WTC11 (cell line): ENCODE results near the gene GSS. TPM values are rescaled to one million over a fixed set of nuclear protein-coding genes. Genes with fewer than 3 reads are reported as not detected.

ENCODE experiments used
- ATAC-seq: fragments of 200-7000 bp; cut with Tn5 transposase; 2 replicates; pipeline ENCODE4 v1.10.0; 2021; ENCODE audit warnings: mild to moderate bottlenecking, moderate library complexity
- CTCF ChIA-PET: fragments of 300-600 bp; sonication (Branson Sonifier 250); formaldehyde crosslinking; loops from one replicate; lab custom pipeline; 2021; ENCODE audit warnings: antibody characterized with exemption; lab: Charles Lee
- POLR2A ChIA-PET: fragments of 350-600 bp; sonication (Branson Sonifier 250); formaldehyde crosslinking; loops from one replicate; lab custom pipeline; 2021; ENCODE audit warnings: antibody characterized with exemption; lab: Charles Lee
- DNase-seq: peaks from one replicate; pipeline ENCODE4 v3.0.0; 2021; ENCODE audit warnings: low spot score
- H3K27ac Mint-ChIP-seq: 2 replicates; pipeline ENCODE4 v1.8.0; 2021; ENCODE audit warnings: mixed read lengths
- H3K27me3 Mint-ChIP-seq: 2 replicates; pipeline ENCODE4 v1.8.0; 2021; ENCODE audit warnings: low read depth, mild to moderate bottlenecking, moderate library complexity, mixed read lengths
- H3K36me3 Mint-ChIP-seq: 2 replicates; pipeline ENCODE4 v1.8.0; 2021; ENCODE audit warnings: mixed read lengths
- H3K4me1 Mint-ChIP-seq: 2 replicates; pipeline ENCODE4 v1.8.0; 2022; ENCODE audit warnings: mixed read lengths
- H3K4me3 Mint-ChIP-seq: 2 replicates; pipeline ENCODE4 v1.8.0; 2021; ENCODE audit warnings: mild to moderate bottlenecking, moderate library complexity, mixed read lengths
- H3K9me3 Mint-ChIP-seq: 2 replicates; pipeline ENCODE4 v1.8.0; 2021; ENCODE audit warnings: mixed read lengths
- CREM ChIP-seq: sonication (generic); formaldehyde crosslinking; IDR thresholded peaks from 2 replicates; pipeline ENCODE4 v1.8.1; 2022; ENCODE audit warnings: mild to moderate bottlenecking, missing genetic modification reagents, moderate library complexity
- ELF4 ChIP-seq: sonication (generic); formaldehyde crosslinking; IDR thresholded peaks from 2 replicates; pipeline ENCODE4 v1.8.1; 2022; ENCODE audit warnings: low read depth, mild to moderate bottlenecking, moderate library complexity, missing genetic modification reagents
- NFYB ChIP-seq: sonication (generic); formaldehyde crosslinking; conservative IDR thresholded peaks from 2 replicates; pipeline ENCODE4 v1.8.0; 2022; ENCODE audit warnings: low read depth, missing genetic modification reagents
- NR1H2 ChIP-seq: sonication (generic); formaldehyde crosslinking; IDR thresholded peaks from 2 replicates; pipeline ENCODE4 v1.9.0; 2021; ENCODE audit warnings: mild to moderate bottlenecking, moderate library complexity, missing genetic modification reagents
- TCF7 ChIP-seq: sonication (generic); formaldehyde crosslinking; IDR thresholded peaks from 2 replicates; pipeline ENCODE4 v1.8.0; 2022; ENCODE audit warnings: mild to moderate bottlenecking, low read depth, missing genetic modification reagents, moderate library complexity
- TEAD4 ChIP-seq: sonication (generic); formaldehyde crosslinking; IDR thresholded peaks from 2 replicates; pipeline ENCODE4 v1.8.0; 2022; ENCODE audit warnings: mild to moderate bottlenecking, missing genetic modification reagents
- ZBTB21 ChIP-seq: sonication (generic); formaldehyde crosslinking; IDR thresholded peaks from 2 replicates; pipeline ENCODE4 v1.8.1; 2023; ENCODE audit warnings: mild to moderate bottlenecking, missing genetic modification reagents, borderline replicate concordance
- ZNF138 ChIP-seq: sonication (generic); formaldehyde crosslinking; conservative IDR thresholded peaks from 2 replicates; pipeline ENCODE4 v1.8.1; 2022; ENCODE audit warnings: mild to moderate bottlenecking, moderate library complexity, missing genetic modification reagents
- ZNF317 ChIP-seq: sonication (generic); formaldehyde crosslinking; IDR thresholded peaks from 2 replicates; pipeline ENCODE4 v1.8.1; 2023; ENCODE audit warnings: low read depth, mild to moderate bottlenecking, moderate library complexity, missing genetic modification reagents, borderline replicate concordance
- total RNA-seq: library from RNA; stranded (reverse); gene quantifications from 3 replicates; pipeline ENCODE4 v1.2.3, GENCODE V29; 2021
- TF ChIP-seq, protein P1 (sequence below): fragments of 250-450 bp; sonication (Bioruptor Pico); conservative IDR thresholded peaks from 2 replicates; pipeline ENCODE4 v1.9.0; 2021; ENCODE audit warnings: mild to moderate bottlenecking
- TF ChIP-seq, protein P2 (sequence below): fragments of 250-450 bp; sonication (Bioruptor Pico); IDR thresholded peaks from 2 replicates; pipeline ENCODE4 v2.1.2; 2022; ENCODE audit warnings: mild to moderate bottlenecking, moderate library complexity
- TF ChIP-seq, protein P3 (sequence below): sonication (generic); formaldehyde crosslinking; IDR thresholded peaks from 2 replicates; pipeline ENCODE4 v1.8.0; 2023; ENCODE audit warnings: missing genetic modification reagents
- TF ChIP-seq, protein P4 (sequence below): sonication (generic); formaldehyde crosslinking; IDR thresholded peaks from 2 replicates; pipeline ENCODE4 v1.8.1; 2023; ENCODE audit warnings: mild to moderate bottlenecking, missing genetic modification reagents, moderate library complexity
- TF ChIP-seq, protein P5 (sequence below): sonication (generic); formaldehyde crosslinking; IDR thresholded peaks from 2 replicates; pipeline ENCODE4 v1.8.0; 2022; ENCODE audit warnings: mild to moderate bottlenecking, missing genetic modification reagents
- TF ChIP-seq, protein P6 (sequence below): sonication (generic); formaldehyde crosslinking; IDR thresholded peaks from 2 replicates; pipeline ENCODE4 v1.8.1; 2022; ENCODE audit warnings: missing genetic modification reagents, borderline replicate concordance
- TF ChIP-seq, protein P7 (sequence below): sonication (generic); formaldehyde crosslinking; IDR thresholded peaks from 2 replicates; pipeline ENCODE4 v1.8.1; 2023; ENCODE audit warnings: mild to moderate bottlenecking, missing genetic modification reagents

The GSS gene
- total RNA-seq, 1 experiment from 2014 or later: 47.3 TPM

DNA sequence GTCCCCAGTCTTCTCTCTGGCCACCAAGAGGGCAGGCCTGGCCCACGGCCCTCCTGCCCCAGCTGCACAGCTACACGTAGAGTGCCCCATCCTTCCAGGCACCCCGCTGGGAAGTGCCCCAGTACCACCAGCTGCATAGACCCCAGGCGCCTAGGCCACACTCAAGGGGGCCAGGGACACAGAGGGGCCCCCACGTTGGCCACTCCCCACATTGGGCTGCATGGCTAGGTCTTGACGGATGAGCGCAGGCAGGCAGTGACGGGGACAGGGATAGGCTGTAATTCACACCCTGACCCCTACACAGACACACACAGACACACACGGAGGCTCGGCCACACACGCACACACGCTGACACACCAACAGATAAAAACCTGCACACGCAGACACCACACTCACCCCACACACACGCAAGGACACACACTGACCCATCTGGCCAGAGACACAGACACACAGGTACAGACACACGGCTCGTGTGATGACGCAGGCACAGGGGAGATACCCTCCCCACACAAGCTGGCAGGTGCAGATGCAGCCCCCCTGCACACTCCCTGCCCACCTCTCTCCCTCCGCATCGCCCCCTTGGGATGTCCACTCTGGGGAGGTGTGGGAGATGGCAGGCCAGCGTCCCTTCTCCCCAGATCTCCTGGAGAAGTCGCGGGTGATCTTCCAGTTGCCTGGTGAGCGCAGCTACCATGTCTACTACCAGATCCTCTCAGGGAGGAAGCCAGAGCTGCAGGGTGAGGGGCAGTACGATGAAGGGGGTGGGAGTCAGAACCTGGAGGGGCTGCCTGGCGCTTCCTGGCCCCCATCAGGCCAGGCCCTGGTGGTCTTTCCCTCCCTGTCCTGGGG, 30.1 kb upstream of the GSS start:
- Mint-ChIP-seq H3K36me3 (no peaks in the 10 kb centered on the region), H3K9me3 (no peaks in the 10 kb centered on the region), H3K27ac (no peak overlapping the region), H3K4me3 (no peak overlapping the region), H3K4me1 (peaks cover 37% of the 10 kb centered on the region), H3K27me3 (peaks cover 50% of the 10 kb centered on the region)
- CTCF ChIA-PET: interaction anchor here (0.8 to 4.5 kb wide), 2 partner anchors 12 to 111 kb away, joined by 3 to 22 read pairs; no protein-coding TSS in a partner anchor
- POLR2A ChIA-PET: no interaction called here
- DNase-seq: no peak
- TF ChIP-seq, protein P1, sequence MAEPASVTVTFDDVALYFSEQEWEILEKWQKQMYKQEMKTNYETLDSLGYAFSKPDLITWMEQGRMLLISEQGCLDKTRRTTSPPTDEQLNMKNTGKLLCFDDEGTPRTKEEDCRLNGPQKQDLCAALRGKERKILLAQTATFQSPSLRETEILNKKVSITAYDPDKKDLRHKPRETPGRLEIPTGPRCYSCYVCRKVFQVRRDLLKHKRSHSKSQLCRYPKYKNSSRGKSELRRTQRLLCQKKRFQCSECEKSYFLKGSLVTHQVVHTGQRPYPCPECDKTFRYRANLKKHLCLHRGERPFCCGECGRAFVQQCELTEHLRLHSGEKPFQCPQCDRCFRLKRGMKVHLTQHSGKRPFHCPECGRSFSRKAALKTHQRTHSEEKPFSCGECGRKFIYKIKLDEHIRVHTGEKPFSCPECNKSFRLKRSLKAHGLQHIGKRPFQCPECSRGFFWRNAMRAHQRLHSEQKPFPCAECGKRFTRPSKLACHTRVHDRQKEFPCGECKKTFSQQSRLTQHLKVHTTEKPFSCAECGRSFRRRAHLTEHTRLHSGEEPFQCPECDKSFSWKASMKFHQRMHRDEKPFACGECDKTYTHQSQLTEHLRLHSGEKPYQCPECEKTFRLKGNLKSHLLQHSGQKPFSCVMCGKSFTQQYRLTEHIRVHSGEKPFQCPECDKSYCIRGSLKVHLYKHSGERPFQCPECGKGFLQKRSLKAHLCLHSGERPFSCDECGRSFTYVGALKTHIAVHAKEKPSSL: no peak
- TF ChIP-seq, protein P2, sequence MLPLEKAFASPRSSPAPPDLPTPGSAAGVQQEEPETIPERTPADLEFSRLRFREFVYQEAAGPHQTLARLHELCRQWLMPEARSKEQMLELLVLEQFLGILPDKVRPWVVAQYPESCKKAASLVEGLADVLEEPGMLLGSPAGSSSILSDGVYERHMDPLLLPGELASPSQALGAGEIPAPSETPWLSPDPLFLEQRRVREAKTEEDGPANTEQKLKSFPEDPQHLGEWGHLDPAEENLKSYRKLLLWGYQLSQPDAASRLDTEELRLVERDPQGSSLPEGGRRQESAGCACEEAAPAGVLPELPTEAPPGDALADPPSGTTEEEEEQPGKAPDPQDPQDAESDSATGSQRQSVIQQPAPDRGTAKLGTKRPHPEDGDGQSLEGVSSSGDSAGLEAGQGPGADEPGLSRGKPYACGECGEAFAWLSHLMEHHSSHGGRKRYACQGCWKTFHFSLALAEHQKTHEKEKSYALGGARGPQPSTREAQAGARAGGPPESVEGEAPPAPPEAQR: no peak
- TF ChIP-seq CREM (CRISPR knock-in tag): no peak
- TF ChIP-seq NFYB: no peak
- TF ChIP-seq, protein P3, sequence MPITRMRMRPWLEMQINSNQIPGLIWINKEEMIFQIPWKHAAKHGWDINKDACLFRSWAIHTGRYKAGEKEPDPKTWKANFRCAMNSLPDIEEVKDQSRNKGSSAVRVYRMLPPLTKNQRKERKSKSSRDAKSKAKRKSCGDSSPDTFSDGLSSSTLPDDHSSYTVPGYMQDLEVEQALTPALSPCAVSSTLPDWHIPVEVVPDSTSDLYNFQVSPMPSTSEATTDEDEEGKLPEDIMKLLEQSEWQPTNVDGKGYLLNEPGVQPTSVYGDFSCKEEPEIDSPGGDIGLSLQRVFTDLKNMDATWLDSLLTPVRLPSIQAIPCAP (CRISPR knock-in tag): no peak
- TF ChIP-seq NR1H2 (CRISPR knock-in tag): no peak
- TF ChIP-seq ZBTB21 (CRISPR knock-in tag): no peak
- no peak for TF ChIP-seq ZNF138 (CRISPR knock-in tag)
- no peak for TF ChIP-seq TEAD4 (CRISPR knock-in tag)
- TF ChIP-seq, protein P4, sequence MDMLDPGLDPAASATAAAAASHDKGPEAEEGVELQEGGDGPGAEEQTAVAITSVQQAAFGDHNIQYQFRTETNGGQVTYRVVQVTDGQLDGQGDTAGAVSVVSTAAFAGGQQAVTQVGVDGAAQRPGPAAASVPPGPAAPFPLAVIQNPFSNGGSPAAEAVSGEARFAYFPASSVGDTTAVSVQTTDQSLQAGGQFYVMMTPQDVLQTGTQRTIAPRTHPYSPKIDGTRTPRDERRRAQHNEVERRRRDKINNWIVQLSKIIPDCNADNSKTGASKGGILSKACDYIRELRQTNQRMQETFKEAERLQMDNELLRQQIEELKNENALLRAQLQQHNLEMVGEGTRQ (CRISPR knock-in tag): no peak
- no peak for TF ChIP-seq ELF4
- TF ChIP-seq, protein P5, sequence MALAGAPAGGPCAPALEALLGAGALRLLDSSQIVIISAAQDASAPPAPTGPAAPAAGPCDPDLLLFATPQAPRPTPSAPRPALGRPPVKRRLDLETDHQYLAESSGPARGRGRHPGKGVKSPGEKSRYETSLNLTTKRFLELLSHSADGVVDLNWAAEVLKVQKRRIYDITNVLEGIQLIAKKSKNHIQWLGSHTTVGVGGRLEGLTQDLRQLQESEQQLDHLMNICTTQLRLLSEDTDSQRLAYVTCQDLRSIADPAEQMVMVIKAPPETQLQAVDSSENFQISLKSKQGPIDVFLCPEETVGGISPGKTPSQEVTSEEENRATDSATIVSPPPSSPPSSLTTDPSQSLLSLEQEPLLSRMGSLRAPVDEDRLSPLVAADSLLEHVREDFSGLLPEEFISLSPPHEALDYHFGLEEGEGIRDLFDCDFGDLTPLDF (CRISPR knock-in tag): no peak
- no peak for TF ChIP-seq ZNF317 (CRISPR knock-in tag)
- no peak for TF ChIP-seq TCF7 (CRISPR knock-in tag)
- TF ChIP-seq, protein P6, sequence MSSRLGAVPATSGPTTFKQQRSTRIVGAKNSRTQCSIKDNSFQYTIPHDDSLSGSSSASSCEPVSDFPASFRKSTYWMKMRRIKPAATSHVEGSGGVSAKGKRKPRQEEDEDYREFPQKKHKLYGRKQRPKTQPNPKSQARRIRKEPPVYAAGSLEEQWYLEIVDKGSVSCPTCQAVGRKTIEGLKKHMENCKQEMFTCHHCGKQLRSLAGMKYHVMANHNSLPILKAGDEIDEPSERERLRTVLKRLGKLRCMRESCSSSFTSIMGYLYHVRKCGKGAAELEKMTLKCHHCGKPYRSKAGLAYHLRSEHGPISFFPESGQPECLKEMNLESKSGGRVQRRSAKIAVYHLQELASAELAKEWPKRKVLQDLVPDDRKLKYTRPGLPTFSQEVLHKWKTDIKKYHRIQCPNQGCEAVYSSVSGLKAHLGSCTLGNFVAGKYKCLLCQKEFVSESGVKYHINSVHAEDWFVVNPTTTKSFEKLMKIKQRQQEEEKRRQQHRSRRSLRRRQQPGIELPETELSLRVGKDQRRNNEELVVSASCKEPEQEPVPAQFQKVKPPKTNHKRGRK (CRISPR knock-in tag): no peak
- TF ChIP-seq, protein P7, sequence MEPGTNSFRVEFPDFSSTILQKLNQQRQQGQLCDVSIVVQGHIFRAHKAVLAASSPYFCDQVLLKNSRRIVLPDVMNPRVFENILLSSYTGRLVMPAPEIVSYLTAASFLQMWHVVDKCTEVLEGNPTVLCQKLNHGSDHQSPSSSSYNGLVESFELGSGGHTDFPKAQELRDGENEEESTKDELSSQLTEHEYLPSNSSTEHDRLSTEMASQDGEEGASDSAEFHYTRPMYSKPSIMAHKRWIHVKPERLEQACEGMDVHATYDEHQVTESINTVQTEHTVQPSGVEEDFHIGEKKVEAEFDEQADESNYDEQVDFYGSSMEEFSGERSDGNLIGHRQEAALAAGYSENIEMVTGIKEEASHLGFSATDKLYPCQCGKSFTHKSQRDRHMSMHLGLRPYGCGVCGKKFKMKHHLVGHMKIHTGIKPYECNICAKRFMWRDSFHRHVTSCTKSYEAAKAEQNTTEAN (CRISPR knock-in tag): no peak
- ATAC-seq: no peak
